Fibroblast of mammary gland (primary cell): ENCODE data around the gene TFE3.

Source experiments
- DNase-seq: peaks from one replicate; pipeline ENCODE4 v3.0.0-alpha.2; 2010; ENCODE audit warnings: low read depth
- H3K4me3 ChIP-seq: 2 replicates; pipeline ENCODE4 v1.5.1; 2011; ENCODE audit warnings: low read depth, mild to moderate bottlenecking, low read length, moderate library complexity; ENCODE audit not compliant: control insufficient read depth
- CTCF ChIP-seq: conservative IDR thresholded peaks from 2 replicates; pipeline ENCODE4 v1.5.1; 2011; ENCODE audit warnings: low read depth, low read length, inconsistent platforms; ENCODE audit not compliant: control insufficient read depth, insufficient read depth

TFE3 gene

GRCh38 chrX:49043220-49043986 lies at the start of gene TFE3:
Gene TFE3, minus strand, starts transcription at chrX:49043357. Its CDS starts 131 bp downstream, at chrX:49043226.
- TF ChIP-seq CTCF: peak; percentile 43
- peak within 1 kb of the TSS; percentile 77 for H3K4me3 ChIP-seq
- peak; percentile 98 for DNase-seq

GRCh38 chrX:49089553-49089952 lies 46.4 kb upstream of the TFE3 start:
- DNase-seq: no peak
- TF ChIP-seq CTCF: no peak
- H3K4me3 ChIP-seq: no peak overlapping the region

- TF ChIP-seq CTCF: no peak
- no peak for DNase-seq
- no peak overlapping the region for H3K4me3 ChIP-seq
Measured at GRCh38 chrX:49082271-49082871, 39.2 kb upstream of the TFE3 start.

GRCh38 chrX:49079489-49080428 lies 36.6 kb upstream of the TFE3 start, which contains the start of gene WDR45:
Gene WDR45, minus strand, starts transcription at chrX:49079887. Its CDS starts 1,792 bp downstream, at chrX:49078095.
- H3K4me3 ChIP-seq: peak within 1 kb of the TSS; percentile 67
- DNase-seq: peak; percentile 60
- TF ChIP-seq CTCF: no peak

- TF ChIP-seq CTCF: no peak
- H3K4me3 ChIP-seq: no peak overlapping the region
- no peak for DNase-seq
Measured at GRCh38 chrX:49077941-49078340, 34.8 kb upstream of the TFE3 start.

- H3K4me3 ChIP-seq: no peak overlapping the region
- TF ChIP-seq CTCF: no peak
- DNase-seq: no peak
Measured at GRCh38 chrX:49075347-49075746, 32.2 kb upstream of the TFE3 start.
